H9 (cell line): ENCODE data around the gene EHD2. TPM values are rescaled to one million over a fixed set of nuclear protein-coding genes. Genes with fewer than 3 reads are reported as not detected.

Experiments
- DNase-seq: peaks from one replicate; pipeline ENCODE4 v3.0.0-alpha.2; 2017
- H2AFZ ChIP-seq: one replicate; pipeline ENCODE4 v1.6.1; 2013; ENCODE audit warnings: mild to moderate bottlenecking, low read length, control low read depth, moderate library complexity
- H2AK5ac ChIP-seq: 2 replicates; pipeline ENCODE4 v1.6.1; 2013; ENCODE audit warnings: low read length, control low read depth, mixed read lengths; ENCODE audit not compliant: insufficient read length
- H2BK120ac ChIP-seq: one replicate; pipeline ENCODE4 v1.6.1; 2013; ENCODE audit warnings: low read depth, mild to moderate bottlenecking, low read length, control low read depth, inconsistent platforms; ENCODE audit not compliant: poor library complexity, severe bottlenecking
- H2BK12ac ChIP-seq: 2 replicates; pipeline ENCODE4 v1.6.1; 2013; ENCODE audit warnings: low read length, control low read depth, mixed read lengths, low read depth; ENCODE audit not compliant: insufficient read length
- H2BK15ac ChIP-seq: 2 replicates; pipeline ENCODE4 v1.6.1; 2013; ENCODE audit warnings: low read depth, low read length, control low read depth
- H2BK20ac ChIP-seq: one replicate; pipeline ENCODE4 v1.6.1; 2013; ENCODE audit warnings: low read depth, mild to moderate bottlenecking, low read length, control low read depth, inconsistent platforms; ENCODE audit not compliant: poor library complexity, severe bottlenecking
- H2BK5ac ChIP-seq: 2 replicates; pipeline ENCODE4 v1.6.1; 2013; ENCODE audit warnings: low read length, control low read depth, mixed read lengths; ENCODE audit not compliant: insufficient read length
- H3K14ac ChIP-seq: 2 replicates; pipeline ENCODE4 v1.6.1; 2013; ENCODE audit warnings: low read length, control low read depth; ENCODE audit not compliant: insufficient read depth
- H3K18ac ChIP-seq: 2 replicates; pipeline ENCODE4 v1.6.1; 2013; ENCODE audit warnings: low read depth, mild to moderate bottlenecking, mixed read lengths, low read length, control low read depth; ENCODE audit not compliant: insufficient read length
- H3K23ac ChIP-seq: 2 replicates; pipeline ENCODE4 v1.6.1; 2013; ENCODE audit warnings: low read length, control low read depth, mixed read lengths, low read depth; ENCODE audit not compliant: insufficient read length
- H3K23me2 ChIP-seq: 2 replicates; pipeline ENCODE4 v1.6.1; 2013; ENCODE audit warnings: low read depth, mild to moderate bottlenecking, mixed read lengths, low read length, control low read depth; ENCODE audit not compliant: insufficient read length, poor library complexity, severe bottlenecking
- H3K27ac ChIP-seq: 2 replicates; pipeline ENCODE4 v1.5.1; 2013; ENCODE audit warnings: low read length, control low read depth, mixed read lengths, low read depth; ENCODE audit not compliant: insufficient read length
- H3K27me3 ChIP-seq: 2 replicates; pipeline ENCODE4 v1.6.1; 2013; ENCODE audit warnings: low read length, control low read depth, inconsistent platforms; ENCODE audit not compliant: insufficient read depth
- H3K4ac ChIP-seq: 2 replicates; pipeline ENCODE4 v1.6.1; 2013; ENCODE audit warnings: low read depth, mild to moderate bottlenecking, control low read depth, inconsistent platforms, low read length, moderate library complexity
- H3K4me1 ChIP-seq: 2 replicates; pipeline ENCODE4 v1.6.1; 2013; ENCODE audit warnings: low read length, control low read depth, inconsistent platforms; ENCODE audit not compliant: insufficient read depth
- H3K4me2 ChIP-seq: 2 replicates; pipeline ENCODE4 v1.6.1; 2013; ENCODE audit warnings: low read length, control low read depth, mixed read lengths; ENCODE audit not compliant: insufficient read length, insufficient read depth
- H3K56ac ChIP-seq: 2 replicates; pipeline ENCODE4 v1.6.1; 2013; ENCODE audit warnings: low read depth, mild to moderate bottlenecking, mixed read lengths, low read length, control low read depth; ENCODE audit not compliant: insufficient read length
- H3K79me1 ChIP-seq: 2 replicates; pipeline ENCODE4 v1.6.1; 2013; ENCODE audit warnings: low read depth, mild to moderate bottlenecking, moderate library complexity, low read length, control low read depth, inconsistent platforms; ENCODE audit not compliant: insufficient read depth, poor library complexity, severe bottlenecking
- H3K79me2 ChIP-seq: 2 replicates; pipeline ENCODE4 v1.6.1; 2013; ENCODE audit warnings: low read length, control low read depth, inconsistent platforms; ENCODE audit not compliant: insufficient read depth
- H3K9ac ChIP-seq: 2 replicates; pipeline ENCODE4 v1.6.1; 2013; ENCODE audit warnings: low read length, control low read depth, mixed read lengths; ENCODE audit not compliant: insufficient read length; ENCODE audit errors: extremely low read depth
- H3K9me3 ChIP-seq: one replicate; pipeline ENCODE4 v1.6.1; 2013; ENCODE audit warnings: low read depth, low read length, inconsistent platforms; ENCODE audit not compliant: control insufficient read depth
- H3T11ph ChIP-seq: one replicate; pipeline ENCODE4 v1.6.1; 2013; ENCODE audit warnings: mild to moderate bottlenecking, low read length, control low read depth, inconsistent platforms
- H4K20me1 ChIP-seq: one replicate; pipeline ENCODE4 v1.6.1; 2013; ENCODE audit not compliant: control insufficient read depth, insufficient read length, insufficient read depth
- H4K5ac ChIP-seq: 2 replicates; pipeline ENCODE4 v1.6.1; 2013; ENCODE audit warnings: low read depth, mild to moderate bottlenecking, mixed read lengths, low read length, control low read depth; ENCODE audit not compliant: insufficient read length
- H4K8ac ChIP-seq: replicated peaks from 2 replicates; pipeline ENCODE4 v1.6.1; 2013; ENCODE audit warnings: low read length, control low read depth, mixed read lengths, low read depth; ENCODE audit not compliant: insufficient read length
- H4K91ac ChIP-seq: 2 replicates; pipeline ENCODE4 v1.6.1; 2013; ENCODE audit warnings: low read depth, mild to moderate bottlenecking, moderate library complexity, mixed read lengths, low read length, control low read depth; ENCODE audit not compliant: insufficient read length
- H3K27ac Mint-ChIP-seq, 3 experiments: 2 replicates in 2 of 3; 3 replicates in 1 of 3; pipeline ENCODE4 v1.8.0; 2020 to 2021; ENCODE audit warnings: mixed read lengths in 3 of 3, mild to moderate bottlenecking in 1 of 3, moderate library complexity in 1 of 3
- H3K27me3 Mint-ChIP-seq: 2 replicates; pipeline ENCODE4 v1.8.0; 2021; ENCODE audit warnings: low read depth, mild to moderate bottlenecking, moderate library complexity, mixed read lengths
- H3K36me3 Mint-ChIP-seq, 3 experiments: 2 replicates in 2 of 3; 3 replicates in 1 of 3; pipeline ENCODE4 v1.8.0; 2020 to 2021; ENCODE audit warnings: low read depth in 3 of 3, mixed read lengths in 3 of 3; ENCODE audit not compliant: insufficient read depth in 1 of 3
- H3K4me1 Mint-ChIP-seq, 2 experiments: 2 replicates each; pipeline ENCODE4 v1.8.0; 2020; ENCODE audit warnings: mixed read lengths in 2 of 2
- H3K4me3 Mint-ChIP-seq, 2 experiments: 2 replicates in 1 of 2; 3 replicates in 1 of 2; pipeline ENCODE4 v1.8.0; 2020 to 2021; ENCODE audit warnings: mild to moderate bottlenecking in 2 of 2, mixed read lengths in 2 of 2, moderate library complexity in 1 of 2
- H3K9me3 Mint-ChIP-seq, 2 experiments: 2 replicates in 1 of 2; 3 replicates in 1 of 2; pipeline ENCODE4 v1.8.0; 2020; ENCODE audit warnings: mild to moderate bottlenecking in 2 of 2, mixed read lengths in 2 of 2, moderate library complexity in 1 of 2
- WGBS: extraction: QIAGEN DNeasy Blood & Tissue Kit; methylation state at CpG from one replicate; pipeline ENCODE4 v1.1.7; 2013; ENCODE audit warnings: missing lambda C conversion rate, low lambda C conversion rate, mixed read lengths; ENCODE audit not compliant: insufficient read length; ENCODE audit errors: extremely low coverage; 5-methylcytosine and 5-hydroxymethylcytosine counted together
- total RNA-seq: library from RNA; stranded (reverse); gene quantifications from 2 replicates; pipeline ENCODE4 v1.2.1, GENCODE V29; 2021
- TF ChIP-seq, protein P1 (sequence below): fragments of 200-600 bp; sonication (generic); conservative IDR thresholded peaks from 3 replicates; pipeline ENCODE4 v1.8.0; 2021; ENCODE audit warnings: antibody characterized with exemption, mild to moderate bottlenecking

EHD2 gene
- total RNA-seq, 1 experiment from 2014 or later = 19.7 TPM

DNA sequence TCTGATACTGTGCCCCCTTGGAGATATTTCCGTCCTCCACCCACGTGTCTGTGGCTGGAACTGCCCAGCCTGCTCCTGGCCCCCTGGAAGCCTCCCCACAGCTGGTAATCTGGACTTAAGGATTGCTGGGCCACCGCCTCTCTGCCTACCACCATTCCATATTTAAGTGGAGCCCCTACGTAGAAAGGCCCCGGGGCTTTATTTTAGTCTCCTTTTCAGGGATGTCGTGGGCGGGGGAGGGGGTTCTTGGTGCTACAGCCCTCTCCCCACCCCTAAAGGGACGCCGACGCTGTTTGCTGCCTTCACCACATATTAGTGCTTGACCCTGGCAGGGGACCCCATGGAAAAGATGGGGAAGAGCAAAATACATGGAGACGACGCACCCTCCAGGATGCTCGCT lies 29.4 kb downstream of the EHD2 start:
- Histone ChIP-seq H3K27me3 (no peaks in the 10 kb centered on the region), H3K18ac (no peak overlapping the region), H4K20me1 (peaks cover 5% of the 10 kb centered on the region), H2AFZ (no peak overlapping the region), H4K5ac (no peak overlapping the region), H3K4me1 (no peaks in the 10 kb centered on the region), H2BK120ac (no peak overlapping the region), H3K9ac (no peak overlapping the region), H3K14ac (no peak overlapping the region), H3K4me2 (peak overlapping the region; percentile 39), H2AK5ac (no peak overlapping the region), H3K23ac (no peak overlapping the region), H3K4ac (no peak overlapping the region), H4K8ac (no peak overlapping the region), H2BK12ac (no peak overlapping the region), H3K9me3 (no peaks in the 10 kb centered on the region), H3T11ph (no peak overlapping the region), H3K79me2 (peaks cover 4% of the 10 kb centered on the region; the same call in 1 of the 2 replicates), H2BK15ac (no peak overlapping the region), H3K79me1 (no peaks in the 10 kb centered on the region), H3K56ac (no peak overlapping the region), H3K23me2 (no peaks in the 10 kb centered on the region), H2BK5ac (no peak overlapping the region), H2BK20ac (no peak overlapping the region), H3K27ac (no peak overlapping the region), H4K91ac (no peak overlapping the region)
- Mint-ChIP-seq H3K27ac (peak overlapping the region; percentile 22 to 91 (median 28); a peak in 2 of 7 replicates), H3K27me3 (peaks cover 2% of the 10 kb centered on the region; the same call in 1 of the 2 replicates), H3K36me3 (peaks cover 9 to 14% (median 13%) of the 10 kb centered on the region in 3 experiments), H3K4me3 (peak overlapping the region; percentile 55 to 69; a peak in 3 of 5 replicates), H3K4me1 (peaks cover 8 to 22% of the 10 kb centered on the region in 2 experiments), H3K9me3 (no peaks in the 10 kb centered on the region)
- DNase-seq = no peak
- TF ChIP-seq, protein P1, sequence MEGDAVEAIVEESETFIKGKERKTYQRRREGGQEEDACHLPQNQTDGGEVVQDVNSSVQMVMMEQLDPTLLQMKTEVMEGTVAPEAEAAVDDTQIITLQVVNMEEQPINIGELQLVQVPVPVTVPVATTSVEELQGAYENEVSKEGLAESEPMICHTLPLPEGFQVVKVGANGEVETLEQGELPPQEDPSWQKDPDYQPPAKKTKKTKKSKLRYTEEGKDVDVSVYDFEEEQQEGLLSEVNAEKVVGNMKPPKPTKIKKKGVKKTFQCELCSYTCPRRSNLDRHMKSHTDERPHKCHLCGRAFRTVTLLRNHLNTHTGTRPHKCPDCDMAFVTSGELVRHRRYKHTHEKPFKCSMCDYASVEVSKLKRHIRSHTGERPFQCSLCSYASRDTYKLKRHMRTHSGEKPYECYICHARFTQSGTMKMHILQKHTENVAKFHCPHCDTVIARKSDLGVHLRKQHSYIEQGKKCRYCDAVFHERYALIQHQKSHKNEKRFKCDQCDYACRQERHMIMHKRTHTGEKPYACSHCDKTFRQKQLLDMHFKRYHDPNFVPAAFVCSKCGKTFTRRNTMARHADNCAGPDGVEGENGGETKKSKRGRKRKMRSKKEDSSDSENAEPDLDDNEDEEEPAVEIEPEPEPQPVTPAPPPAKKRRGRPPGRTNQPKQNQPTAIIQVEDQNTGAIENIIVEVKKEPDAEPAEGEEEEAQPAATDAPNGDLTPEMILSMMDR = no peak
- WGBS = no CpG with 5 or more reads among the region's 13 CpGs
